Stimulated activated CD4-positive, alpha-beta T cell treated with anti-CD3 and anti-CD28 coated beads, TNF-alpha, amount 100 ng/mL, for 4 hours (primary cell): ENCODE measurements around the gene HERC3.

Experiments
- DNase-seq, 3 experiments: peaks; one replicate each; pipeline ENCODE4 v3.0.0-alpha.2; 2020; ENCODE audit warnings: low read depth in 3 of 3

The HERC3 gene

GRCh38 chr4:88720451-88721428 is 128.5 kb downstream of the HERC3 start:
- DNase-seq, result no peak

DNA sequence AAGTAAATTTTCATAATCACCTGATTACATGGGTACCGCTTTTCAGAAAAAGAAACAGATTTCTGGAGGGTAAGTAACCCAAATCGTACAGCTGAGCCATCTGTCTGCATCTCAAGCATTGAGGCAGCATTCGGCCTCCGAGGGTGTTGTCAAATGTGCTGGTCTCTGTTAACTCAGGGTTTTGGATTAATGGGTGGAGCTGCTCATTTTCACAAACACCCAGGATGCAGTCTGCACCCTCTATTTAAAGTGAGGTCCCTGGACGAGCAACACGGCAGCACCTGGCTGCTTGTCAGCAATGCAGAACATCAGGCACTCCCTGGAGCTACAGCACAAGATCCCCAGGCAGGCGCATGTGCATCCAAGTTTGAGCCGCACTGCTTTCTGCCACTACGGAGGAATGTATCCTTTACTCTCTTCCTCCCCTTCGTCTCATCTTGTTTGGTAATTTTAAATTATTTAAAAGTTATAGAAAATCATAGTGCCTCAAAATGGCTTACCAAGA is 130.0 kb downstream of the HERC3 start:
- DNase-seq, result no peak

DNA sequence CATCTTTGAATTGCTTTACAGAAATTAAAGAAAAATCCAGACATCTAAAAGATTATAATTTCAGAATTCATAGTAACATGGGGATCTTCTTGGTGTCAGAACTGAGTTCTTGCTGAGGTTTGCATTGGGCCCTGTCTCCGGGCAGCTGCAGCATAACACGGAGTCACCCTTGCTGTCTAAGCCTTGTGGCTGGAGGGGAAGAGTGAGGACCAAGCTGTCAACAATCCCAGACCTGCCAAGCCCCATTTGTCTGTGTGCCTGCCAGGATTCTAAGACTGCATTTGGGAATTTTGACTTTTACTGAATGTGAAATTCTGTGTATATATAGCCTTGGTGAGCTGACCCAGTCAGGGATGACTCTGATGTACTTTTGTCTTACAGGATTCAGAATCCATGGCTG is 130.5 kb downstream of the HERC3 start:
- DNase-seq, result no peak

DNA sequence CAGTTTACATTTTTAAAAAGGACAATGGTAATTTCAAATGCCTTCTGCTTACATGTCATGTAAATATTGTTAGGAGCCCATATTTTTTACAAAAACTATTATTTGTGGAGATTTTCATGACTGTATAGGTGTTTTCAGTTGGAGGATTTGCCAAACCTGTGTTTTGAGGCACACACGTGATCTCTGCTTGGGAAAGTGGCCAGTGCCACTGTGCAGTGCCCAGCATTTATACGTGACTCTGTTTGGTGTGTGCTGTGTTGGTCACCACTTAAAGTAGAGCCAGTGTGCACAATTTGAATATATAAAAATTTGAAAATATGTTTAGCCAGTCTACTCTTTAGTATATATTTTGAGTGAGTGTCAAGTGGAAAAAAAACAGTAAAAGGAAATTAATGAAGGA is 132.1 kb downstream of the HERC3 start:
- no peak for DNase-seq

- DNase-seq, result no peak
Observed at GRCh38 chr4:88725143-88725542, 132.9 kb downstream of the HERC3 start.

GRCh38 chr4:88725986-88726385 is 133.7 kb downstream of the HERC3 start:
- no peak for DNase-seq

DNA sequence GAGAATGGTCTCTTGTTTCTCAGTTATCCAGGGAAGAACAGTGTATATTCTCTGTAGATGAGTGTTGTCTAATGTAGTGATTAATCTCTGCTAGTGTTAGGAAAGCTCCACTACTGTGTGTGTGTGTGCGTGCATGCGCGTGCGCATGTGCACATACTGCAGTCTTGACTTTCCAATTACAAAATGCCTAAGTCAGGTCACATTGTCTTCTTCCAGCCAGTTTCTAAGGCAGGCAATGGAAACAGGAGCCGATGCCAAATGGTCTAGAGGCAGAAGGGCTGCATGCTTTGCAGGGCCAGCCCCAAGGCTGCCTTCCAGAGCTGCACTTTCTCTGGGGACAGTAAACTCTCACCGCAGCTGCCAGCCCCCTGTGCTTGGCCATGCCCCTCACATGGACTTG is 135.9 kb downstream of the HERC3 start:
- DNase-seq, result no peak

DNA sequence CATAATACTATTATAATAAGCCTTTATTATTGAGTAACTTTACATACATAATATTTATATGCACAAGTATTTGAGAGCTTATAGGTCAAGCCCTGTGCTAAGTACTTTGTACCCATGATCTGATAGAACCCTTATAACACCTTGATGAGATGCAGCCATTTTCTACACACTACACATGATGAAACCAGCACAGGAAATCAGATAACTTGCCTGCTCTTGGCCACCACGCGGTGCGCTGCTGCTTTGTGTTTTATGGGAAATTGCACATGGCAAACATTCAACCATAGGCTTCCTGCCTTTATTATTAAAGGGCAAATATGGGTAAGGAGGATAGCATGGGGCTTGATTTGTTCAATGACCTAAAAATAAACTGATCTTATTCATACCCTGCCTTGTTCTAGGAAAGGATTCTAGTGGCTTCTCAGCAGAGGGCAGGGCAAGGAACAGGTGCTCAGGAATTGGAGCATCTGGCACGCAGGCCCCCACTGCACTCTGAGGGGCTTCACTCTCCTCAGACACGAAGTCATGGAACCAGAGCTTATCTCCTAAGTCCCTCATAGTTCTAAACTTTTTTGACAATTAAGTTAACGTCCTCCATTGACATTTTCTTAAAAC is 137.0 kb downstream of the HERC3 start:
- no peak for DNase-seq

- DNase-seq, result no peak
Observed at GRCh38 chr4:88730811-88731210, 138.5 kb downstream of the HERC3 start.

DNA sequence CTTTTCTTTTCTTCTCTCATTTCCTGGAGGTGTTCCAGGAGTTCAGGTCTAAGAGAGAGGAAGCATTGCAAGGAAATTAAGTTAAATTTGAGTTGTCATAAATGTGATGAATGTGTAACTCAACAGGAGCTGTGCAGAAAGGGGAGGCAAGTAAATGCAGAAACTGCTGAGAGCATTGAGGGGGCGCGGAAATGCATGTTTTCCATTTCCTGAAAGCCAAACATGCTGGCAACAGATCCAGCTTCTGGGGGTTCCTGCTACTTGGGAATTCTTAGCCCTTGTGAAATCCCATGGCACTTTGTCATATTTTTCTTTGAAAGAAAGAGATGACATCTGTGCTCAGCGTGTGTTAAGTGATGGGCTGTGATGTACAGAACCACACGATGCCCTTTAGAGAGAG is 139.1 kb downstream of the HERC3 start:
- DNase-seq, result no peak

GRCh38 chr4:88732714-88733368 is 140.6 kb downstream of the HERC3 start:
- no peak for DNase-seq

GRCh38 chr4:88734403-88734949 is 142.2 kb downstream of the HERC3 start:
- no peak for DNase-seq

DNA sequence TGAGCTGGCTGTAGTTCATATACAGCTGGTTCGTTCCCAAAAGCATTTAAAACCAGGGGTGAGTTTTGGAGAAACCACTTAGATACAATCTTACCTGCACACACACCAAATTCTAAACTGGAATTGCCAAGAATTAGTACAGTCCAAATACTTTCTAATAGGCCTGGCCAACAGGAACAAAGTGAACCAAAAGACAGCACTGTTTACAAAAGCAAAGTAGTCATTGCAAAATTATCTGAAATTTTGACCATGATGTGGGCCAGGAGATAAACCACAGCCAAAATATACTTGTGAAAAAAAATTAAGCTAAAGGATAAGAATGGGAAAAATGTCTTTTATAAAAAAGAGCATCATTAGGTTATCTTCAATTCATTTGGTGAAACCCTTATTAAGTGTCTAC is 143.3 kb downstream of the HERC3 start:
- no peak for DNase-seq

DNA sequence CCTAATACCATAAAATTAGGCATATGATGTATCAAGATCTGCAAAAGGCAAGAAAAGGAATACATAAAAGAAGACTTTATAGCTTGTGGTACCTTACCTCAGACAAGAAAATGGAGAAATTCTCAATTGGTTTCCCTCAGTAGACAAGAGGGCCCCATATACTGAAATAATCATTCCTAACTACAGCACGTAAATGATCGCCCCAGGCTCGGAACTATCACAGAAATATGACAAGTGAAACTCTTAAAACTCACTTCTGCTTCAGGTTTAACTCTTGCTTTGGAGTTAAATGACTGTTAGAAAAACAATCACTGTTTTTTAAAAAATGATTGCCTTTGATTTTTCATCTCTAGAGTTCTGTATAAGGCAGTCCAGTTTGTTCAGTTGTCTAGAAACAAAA is 144.0 kb downstream of the HERC3 start:
- no peak for DNase-seq

DNA sequence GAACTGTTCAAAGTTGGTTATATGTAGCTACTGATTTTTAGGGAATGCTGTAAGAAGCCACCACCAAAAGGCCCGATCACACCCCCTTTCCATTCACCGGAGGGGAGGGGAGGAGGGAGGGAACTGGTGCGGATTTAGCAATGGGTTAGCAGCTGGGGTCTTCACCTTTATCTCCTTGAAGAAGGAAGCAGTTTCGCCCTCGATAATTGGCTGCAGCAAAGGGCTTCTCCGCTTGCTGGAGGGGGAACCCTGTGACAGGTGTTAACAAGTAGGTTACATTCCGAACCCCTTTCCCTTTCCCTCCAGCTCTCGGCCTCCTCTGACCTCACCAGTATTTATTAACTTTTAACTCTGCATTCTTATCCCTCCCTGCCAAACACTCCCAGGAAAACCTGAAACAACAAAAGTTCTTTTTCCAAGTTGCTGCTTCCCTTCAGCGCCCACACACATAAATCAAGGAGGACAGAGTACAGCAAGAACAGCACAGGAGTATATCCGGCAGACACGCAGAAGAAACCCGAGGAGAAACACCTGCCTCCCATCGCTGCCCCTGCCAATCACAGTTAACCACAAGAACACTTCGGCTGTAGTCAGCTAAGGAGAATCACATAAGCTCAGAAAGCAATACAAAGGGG is 145.1 kb downstream of the HERC3 start:
- no peak for DNase-seq

DNA sequence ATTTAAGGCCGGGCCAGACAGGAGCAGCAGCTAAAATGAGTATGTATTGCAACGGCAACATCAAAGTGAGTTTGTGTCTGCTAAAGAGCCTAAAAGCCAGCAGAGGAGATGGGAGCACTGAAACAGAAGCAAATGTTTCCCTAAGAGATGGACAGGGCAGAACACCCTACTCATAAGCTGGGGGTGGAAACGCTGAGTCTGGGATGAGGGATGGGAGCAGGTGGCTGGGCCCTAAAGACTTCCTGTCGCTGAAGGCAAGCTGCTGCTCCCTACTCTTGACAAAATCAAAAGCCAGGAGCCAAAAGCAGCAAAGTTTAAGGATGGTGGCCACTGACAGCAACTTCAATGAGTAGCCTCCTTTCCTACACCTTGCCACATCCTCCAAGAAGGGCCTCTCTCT is 145.9 kb downstream of the HERC3 start:
- DNase-seq, result no peak

GRCh38 chr4:88742561-88742960 is 150.3 kb downstream of the HERC3 start:
- DNase-seq, result no peak

- DNase-seq, result no peak
Observed at GRCh38 chr4:88743696-88744095, 151.4 kb downstream of the HERC3 start.

DNA sequence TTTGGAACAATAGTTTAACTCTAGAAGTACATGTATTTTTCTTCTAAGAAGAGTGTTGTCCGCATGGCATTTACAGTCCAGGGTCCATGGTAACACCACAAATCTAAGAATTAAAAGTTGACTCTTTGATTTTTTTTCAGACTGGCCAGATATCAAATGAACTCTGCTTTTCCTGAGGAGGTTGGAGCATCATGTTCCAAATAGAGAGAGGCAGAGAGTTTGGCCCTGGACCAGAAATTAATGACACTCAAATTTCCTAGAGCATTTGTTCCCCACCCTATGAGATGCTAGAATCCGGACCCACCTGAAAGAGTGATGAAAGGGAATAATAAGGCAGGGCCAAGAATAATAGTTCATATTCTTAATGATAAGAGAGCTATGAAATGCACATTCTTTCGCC is 152.3 kb downstream of the HERC3 start:
- no peak for DNase-seq

DNA sequence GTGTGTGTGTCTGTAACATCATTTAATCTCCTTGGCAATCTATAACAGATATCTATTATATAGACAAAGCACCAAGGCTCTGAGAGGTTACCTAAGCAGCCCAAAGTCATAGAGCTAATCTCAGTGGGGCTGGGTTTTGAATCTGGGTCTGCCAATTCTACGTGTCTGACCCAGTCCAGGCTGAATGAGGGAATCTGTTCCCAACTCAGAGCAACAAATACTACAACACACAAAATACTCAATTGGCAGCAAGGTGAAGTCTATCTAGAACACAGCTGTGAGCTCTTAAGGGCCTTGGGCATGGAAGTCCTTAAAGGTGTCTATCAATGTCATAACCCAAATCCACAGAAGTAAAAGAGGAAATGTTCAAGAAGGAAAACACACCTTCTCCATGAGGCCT is 152.9 kb downstream of the HERC3 start:
- DNase-seq, result no peak

- no peak for DNase-seq
Observed at GRCh38 chr4:88745581-88746163, 153.4 kb downstream of the HERC3 start.
